Stomach (tissue), 4 donors: Measurements from ENCODE around the gene GAL3ST3.

Experiments used
- CTCF ChIP-seq, 7 experiments: fragments of 450-650 bp in 4 of 7; fragments of 200-600 bp in 3 of 7; sonication (generic) in 3 of 7; IDR thresholded peaks; one replicate each; pipeline ENCODE4 v1.5.1; 2016 to 2019; ENCODE audit warnings: antibody characterized with exemption in 7 of 7, control low read depth in 2 of 7, mild to moderate bottlenecking in 1 of 7
- POLR2A ChIP-seq, 4 donors: fragments of 450-650 bp; IDR thresholded peaks; one replicate each; pipeline ENCODE4 v1.6.1; 2016; ENCODE audit warnings: antibody characterized with exemption in 4 of 4, control low read depth in 2 of 4, mild to moderate bottlenecking in 1 of 4, moderate library complexity in 1 of 4

- TF ChIP-seq CTCF (IDR thresholded peaks at IDR 0.05) (no peak), POLR2A (IDR thresholded peaks at IDR 0.05) (no peak)
Observed at GRCh38 chr11:66061268-66061667, 12.3 kb upstream of the GAL3ST3 start.
